ENCODE data around the gene PDIA5.
A peak's percentile ranks its signal among the peaks of the same experiment; 100 is the strongest.

PDIA5 gene

DNA sequence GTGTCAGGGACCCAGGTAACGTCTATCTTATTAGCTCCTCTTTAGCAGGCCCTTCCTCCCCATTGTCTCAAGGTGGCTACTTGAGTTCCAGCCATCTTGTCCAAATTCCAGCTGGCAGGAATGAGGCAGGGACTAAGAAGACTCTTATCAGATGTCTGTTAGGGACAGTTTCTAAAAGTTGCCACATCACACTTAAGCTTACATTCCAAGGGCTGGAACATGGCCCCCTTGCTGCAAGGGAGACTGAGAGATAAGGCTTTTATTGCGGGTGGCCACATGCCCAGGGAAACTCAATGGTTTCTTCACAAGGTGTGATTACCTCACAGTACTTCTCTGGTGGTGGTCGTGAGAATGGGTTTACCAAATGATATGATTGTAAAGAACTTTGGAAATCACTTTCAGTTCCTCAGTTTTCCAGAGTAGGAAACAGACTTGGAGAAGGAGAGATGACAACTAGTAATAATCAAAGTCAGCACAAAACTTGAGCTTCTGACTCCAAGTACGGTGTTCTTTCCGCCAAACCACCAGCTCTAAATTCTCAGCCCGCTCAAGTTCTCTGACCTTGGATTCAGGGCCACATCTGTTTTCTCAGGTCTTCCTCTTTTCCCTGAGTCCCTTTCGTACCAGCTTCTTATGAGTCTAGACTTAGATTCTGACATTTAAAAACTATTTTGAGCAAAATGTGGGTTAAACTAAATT, 14.2 kb downstream of the PDIA5 start:
- DNase-seq (ENCODE audit: low read depth, low spot score) = no peak
- in situ Hi-C loops (cut with HindIII; ENCODE audit: low sequenced_read_pairs) = no loop called here
- no peak overlapping the region for H3K4me3 ChIP-seq (ENCODE audit: low read depth, low read length)
- no peak for TF ChIP-seq CTCF (IDR thresholded peaks at IDR 0.05; ENCODE audit: low read depth, low read length)

DNA sequence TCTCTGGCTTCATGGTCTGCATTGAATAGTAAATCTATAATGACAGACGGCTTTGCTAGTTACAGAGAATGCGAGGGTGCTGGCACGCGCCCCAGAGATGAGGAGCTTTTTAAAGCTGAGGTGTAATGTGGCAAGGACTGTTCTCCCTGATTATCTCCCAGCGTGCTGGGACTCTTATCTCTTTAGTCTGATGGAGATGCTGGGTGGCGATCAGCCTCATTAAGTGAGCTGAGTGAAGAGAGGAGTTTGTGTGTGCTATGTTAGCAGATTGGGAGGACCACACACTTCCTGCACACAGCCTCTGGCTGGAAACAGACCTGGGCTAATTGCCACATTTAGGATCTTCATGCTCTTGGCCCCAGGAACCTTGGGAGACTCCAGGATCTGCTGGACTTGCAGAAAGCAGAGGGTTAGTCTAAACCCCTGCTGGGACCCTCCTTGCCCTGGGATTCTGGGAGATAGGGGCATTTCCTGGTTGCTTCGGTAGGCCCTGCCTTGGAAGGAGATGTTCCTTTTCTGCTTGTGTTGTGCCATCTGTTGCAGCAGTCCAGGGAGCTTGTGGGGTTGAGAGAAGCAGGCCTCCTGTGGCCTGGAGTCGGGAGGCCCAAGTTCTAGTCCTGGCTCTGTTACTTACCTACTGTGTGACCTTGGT, 15.0 kb downstream of the PDIA5 start:
- no peak for TF ChIP-seq CTCF (IDR thresholded peaks at IDR 0.05; ENCODE audit: low read depth, low read length)
- DNase-seq (ENCODE audit: low read depth, low spot score) = no peak
- no peak overlapping the region for H3K4me3 ChIP-seq (ENCODE audit: low read depth, low read length)
- in situ Hi-C loops (cut with HindIII; ENCODE audit: low sequenced_read_pairs) = no loop called here

- H3K4me3 ChIP-seq (ENCODE audit: low read depth, low read length) = no peak overlapping the region
- no peak for DNase-seq (ENCODE audit: low read depth, low spot score)
- in situ Hi-C loops (cut with HindIII; ENCODE audit: low sequenced_read_pairs) = no loop called here
- no peak for TF ChIP-seq CTCF (IDR thresholded peaks at IDR 0.05; ENCODE audit: low read depth, low read length)
Measured at GRCh38 chr3:123082370-123083065, 15.7 kb downstream of the PDIA5 start.

- in situ Hi-C loops (cut with HindIII; ENCODE audit: low sequenced_read_pairs) = no loop called here
- peak; percentile 34 for DNase-seq (ENCODE audit: low read depth, low spot score)
- H3K4me3 ChIP-seq (ENCODE audit: low read depth, low read length) = no peak overlapping the region
- no peak for TF ChIP-seq CTCF (IDR thresholded peaks at IDR 0.05; ENCODE audit: low read depth, low read length)
Measured at GRCh38 chr3:123083383-123084124, 16.7 kb downstream of the PDIA5 start.

DNA sequence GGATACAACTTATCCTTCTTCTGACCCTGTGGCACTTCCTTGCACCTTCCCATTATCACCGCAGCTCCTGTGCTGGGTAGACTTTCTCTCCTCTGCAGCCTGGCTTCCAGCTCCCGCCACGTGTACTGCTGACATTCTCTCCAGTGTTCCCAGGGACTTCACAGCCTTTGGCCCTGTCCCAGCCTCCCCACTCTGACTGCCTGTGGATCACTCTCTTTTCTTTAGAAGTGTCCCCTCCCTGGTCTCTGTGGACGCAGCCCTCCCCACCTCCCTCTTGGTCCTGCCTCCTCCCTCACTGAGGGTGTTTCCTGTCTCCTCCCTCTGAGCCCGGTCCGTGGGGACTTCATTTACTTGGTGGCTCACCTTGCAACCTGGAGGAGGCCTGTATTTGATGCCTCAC, 17.4 kb downstream of the PDIA5 start:
- H3K4me3 ChIP-seq (ENCODE audit: low read depth, low read length) = no peak overlapping the region
- in situ Hi-C loops (cut with HindIII; ENCODE audit: low sequenced_read_pairs) = no loop called here
- TF ChIP-seq CTCF (IDR thresholded peaks at IDR 0.05; ENCODE audit: low read depth, low read length) = no peak
- DNase-seq (ENCODE audit: low read depth, low spot score) = no peak

DNA sequence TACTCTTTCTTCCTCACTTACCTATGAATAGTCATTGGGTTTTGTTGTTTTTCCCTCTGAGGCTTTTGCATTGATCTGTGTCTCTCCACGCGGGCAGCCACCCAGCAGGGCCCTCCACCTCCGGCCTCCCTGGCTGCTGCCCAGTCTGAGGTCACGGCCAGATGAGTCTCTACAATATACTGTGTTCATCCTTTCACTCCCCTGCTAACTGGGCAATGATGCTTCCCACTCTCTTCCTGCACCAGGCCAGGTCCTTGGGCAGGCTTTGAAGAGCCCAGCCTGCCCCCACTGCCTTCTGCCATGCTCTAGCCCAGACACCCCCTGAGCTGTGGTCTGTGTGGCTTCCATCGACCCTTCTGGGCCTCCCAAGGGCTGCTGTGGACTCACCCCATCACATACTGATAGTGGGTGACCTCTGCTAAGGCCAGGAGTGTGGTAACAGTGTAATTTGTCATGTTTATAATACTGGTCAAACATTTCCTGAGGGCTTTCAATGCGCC, 18.0 kb downstream of the PDIA5 start:
- TF ChIP-seq CTCF (IDR thresholded peaks at IDR 0.05; ENCODE audit: low read depth, low read length) = no peak
- H3K4me3 ChIP-seq (ENCODE audit: low read depth, low read length) = no peak overlapping the region
- no peak for DNase-seq (ENCODE audit: low read depth, low spot score)
- in situ Hi-C loops (cut with HindIII; ENCODE audit: low sequenced_read_pairs) = no loop called here

Measured in astrocyte of the spinal cord (primary cell).